HUES48 (cell line): Measurements from ENCODE around the gene PPY.
"Not testable (repeated sequence)": the region's sequence is repeated elsewhere in the genome, so short reads cannot be mapped to it uniquely, and the experiment has no call there.

ENCODE experiments used
- H3K27ac ChIP-seq: one replicate; pipeline ENCODE4 v1.7.0; 2013; ENCODE audit warnings: low read depth, low read length, inconsistent platforms
- H3K27me3 ChIP-seq: 2 replicates; pipeline ENCODE4 v1.6.1; 2013; ENCODE audit warnings: mild to moderate bottlenecking, low read length; ENCODE audit not compliant: control insufficient read depth, insufficient read depth
- H3K36me3 ChIP-seq: 2 replicates; pipeline ENCODE4 v1.6.1; 2013; ENCODE audit warnings: low read length; ENCODE audit not compliant: control insufficient read depth, insufficient read depth
- H3K4me1 ChIP-seq: 2 replicates; pipeline ENCODE4 v1.6.1; 2013; ENCODE audit warnings: mild to moderate bottlenecking, low read length; ENCODE audit not compliant: control insufficient read depth, insufficient read depth
- H3K4me3 ChIP-seq: 2 replicates; pipeline ENCODE4 v1.5.1; 2013; ENCODE audit warnings: mild to moderate bottlenecking, low read depth, low read length
- H3K9ac ChIP-seq: 2 replicates; pipeline ENCODE4 v1.6.1; 2013; ENCODE audit warnings: mild to moderate bottlenecking, low read depth, low read length, moderate library complexity
- H3K9me3 ChIP-seq: 2 replicates; pipeline ENCODE4 v1.6.1; 2013; ENCODE audit warnings: low read length; ENCODE audit not compliant: control insufficient read depth, insufficient read depth

Gene PPY

GRCh38 chr17:43978078-43978477, 35.8 kb upstream of the PPY start:
- H3K27me3 ChIP-seq, result peaks cover 10% of the 10 kb centered on the region
- no peaks in the 10 kb centered on the region for H3K9me3 ChIP-seq
- H3K27ac ChIP-seq, result no peak overlapping the region
- no peak overlapping the region for H3K4me3 ChIP-seq
- H3K4me1 ChIP-seq, result no peaks in the 10 kb centered on the region
- no peaks in the 10 kb centered on the region for H3K36me3 ChIP-seq
- H3K9ac ChIP-seq, result no peak overlapping the region

- peaks cover 1% of the 10 kb centered on the region for H3K27me3 ChIP-seq
- no peaks in the 10 kb centered on the region for H3K4me1 ChIP-seq
- no peaks in the 10 kb centered on the region for H3K36me3 ChIP-seq
Observed at GRCh38 chr17:43976963-43977837, 34.9 kb upstream of the PPY start.

GRCh38 chr17:43975898-43976297, 33.6 kb upstream of the PPY start:
- Histone ChIP-seq H3K4me3 (no peak overlapping the region), H3K9ac (no peak overlapping the region), H3K36me3 (no peaks in the 10 kb centered on the region), H3K4me1 (no peaks in the 10 kb centered on the region), H3K9me3 (no peaks in the 10 kb centered on the region), H3K27me3 (no peaks in the 10 kb centered on the region), H3K27ac (no peak overlapping the region)

More at GRCh38 chr17:43976963-43977837, 34.9 kb upstream of the PPY start:
- Histone ChIP-seq H3K4me3 (no peak overlapping the region), H3K9me3 (no peaks in the 10 kb centered on the region), H3K9ac (no peak overlapping the region), H3K27ac (no peak overlapping the region)

GRCh38 chr17:43974382-43975266, 32.3 kb upstream of the PPY start:
- Histone ChIP-seq H3K27me3 (no peaks in the 10 kb centered on the region), H3K4me3 (no peak overlapping the region), H3K27ac (no peak overlapping the region), H3K9ac (no peak overlapping the region), H3K4me1 (no peaks in the 10 kb centered on the region), H3K9me3 (no peaks in the 10 kb centered on the region), H3K36me3 (no peaks in the 10 kb centered on the region)

- not testable (repeated sequence) for H3K4me1 ChIP-seq, H3K4me3 ChIP-seq, H3K36me3 ChIP-seq, H3K27ac ChIP-seq, H3K9ac ChIP-seq, H3K27me3 ChIP-seq, H3K9me3 ChIP-seq
Observed at GRCh38 chr17:43972444-43973212, 30.4 kb upstream of the PPY start.

- H3K27me3 ChIP-seq, H3K9me3 ChIP-seq, H3K9ac ChIP-seq, H3K36me3 ChIP-seq, H3K4me3 ChIP-seq, H3K27ac ChIP-seq, H3K4me1 ChIP-seq: not testable (repeated sequence)
Observed at GRCh38 chr17:43971436-43971835, 29.2 kb upstream of the PPY start.

- Histone ChIP-seq H3K9me3 (no peaks in the 10 kb centered on the region), H3K27me3 (no peaks in the 10 kb centered on the region), H3K4me3 (no peak overlapping the region), H3K4me1 (no peaks in the 10 kb centered on the region), H3K9ac (no peak overlapping the region), H3K27ac (no peak overlapping the region), H3K36me3 (no peaks in the 10 kb centered on the region)
Observed at GRCh38 chr17:43970366-43970765, 28.1 kb upstream of the PPY start.

- H3K27ac ChIP-seq, result no peak overlapping the region
- H3K4me1 ChIP-seq, result no peaks in the 10 kb centered on the region
- no peak overlapping the region for H3K4me3 ChIP-seq
- H3K27me3 ChIP-seq, result no peaks in the 10 kb centered on the region
- no peak overlapping the region for H3K9ac ChIP-seq
- no peaks in the 10 kb centered on the region for H3K9me3 ChIP-seq
- no peaks in the 10 kb centered on the region for H3K36me3 ChIP-seq
Observed at GRCh38 chr17:43967251-43967875, 25.1 kb upstream of the PPY start.

GRCh38 chr17:43966276-43966675, 24.0 kb upstream of the PPY start:
- Histone ChIP-seq H3K4me1 (no peaks in the 10 kb centered on the region), H3K9me3 (no peaks in the 10 kb centered on the region), H3K4me3 (no peak overlapping the region), H3K27ac (no peak overlapping the region), H3K9ac (no peak overlapping the region), H3K27me3 (no peaks in the 10 kb centered on the region), H3K36me3 (no peaks in the 10 kb centered on the region)

- Histone ChIP-seq H3K4me3 (no peak overlapping the region), H3K36me3 (no peaks in the 10 kb centered on the region), H3K9me3 (no peaks in the 10 kb centered on the region), H3K27me3 (no peaks in the 10 kb centered on the region), H3K27ac (no peak overlapping the region), H3K4me1 (no peaks in the 10 kb centered on the region), H3K9ac (no peak overlapping the region)
Observed at GRCh38 chr17:43962479-43962878, 20.2 kb upstream of the PPY start.
